ENCODE results near the gene PTCSC3. TPM values are rescaled to one million over a fixed set of nuclear protein-coding genes. Genes with fewer than 3 reads are reported as not detected.

The PTCSC3 gene
- total RNA-seq, 2 donors from 2014 or later = not detected

- TF ChIP-seq POLR2A (IDR thresholded peaks at IDR 0.05) (no peak), POLR2AphosphoS5 (IDR thresholded peaks at IDR 0.05) (no peak), CTCF (IDR thresholded peaks at IDR 0.05) (no peak)
- H3K36me3 ChIP-seq = no peaks in the 10 kb centered on the region
- H3K27me3 ChIP-seq (replicated peaks; ENCODE audit: insufficient read depth) = no peaks in the 10 kb centered on the region
- H3K4me3 ChIP-seq = no peak overlapping the region
- 49% methylated on average over 5 of the region's 5 CpGs for WGBS
- no peaks in the 10 kb centered on the region for H3K4me1 ChIP-seq (replicated peaks)
- no peaks in the 10 kb centered on the region for H3K9me3 ChIP-seq
- H3K27ac ChIP-seq = no peak overlapping the region
- no peak for DNase-seq (ENCODE audit: low spot score)
- intact Hi-C loops (cut with DNase I) = no loop called here
Observed at GRCh38 chr14:36214476-36215216, 38.1 kb upstream of the PTCSC3 start.

GRCh38 chr14:36212987-36213386 is 36.5 kb upstream of the PTCSC3 start:
- intact Hi-C loops (cut with DNase I) = no loop called here
- Histone ChIP-seq H3K27me3 (replicated peaks; ENCODE audit: insufficient read depth) (no peaks in the 10 kb centered on the region), H3K27ac (no peak overlapping the region), H3K36me3 (no peaks in the 10 kb centered on the region), H3K4me1 (replicated peaks) (no peaks in the 10 kb centered on the region), H3K9me3 (no peaks in the 10 kb centered on the region), H3K4me3 (no peak overlapping the region)
- no peak for DNase-seq (ENCODE audit: low spot score)
- WGBS = 94% methylated on average over 3 of the region's 3 CpGs
- TF ChIP-seq CTCF (IDR thresholded peaks at IDR 0.05) (no peak), POLR2A (IDR thresholded peaks at IDR 0.05) (no peak), POLR2AphosphoS5 (IDR thresholded peaks at IDR 0.05) (no peak)

- WGBS = 96% methylated on average over 1 of the region's 1 CpG
- no peak for TF ChIP-seq POLR2A (IDR thresholded peaks at IDR 0.05)
- no peak for TF ChIP-seq CTCF (IDR thresholded peaks at IDR 0.05)
- TF ChIP-seq POLR2AphosphoS5 (IDR thresholded peaks at IDR 0.05) = no peak
- Histone ChIP-seq H3K36me3 (no peaks in the 10 kb centered on the region), H3K27ac (no peak overlapping the region), H3K4me3 (no peak overlapping the region), H3K9me3 (no peaks in the 10 kb centered on the region), H3K27me3 (replicated peaks; ENCODE audit: insufficient read depth) (no peaks in the 10 kb centered on the region), H3K4me1 (replicated peaks) (no peaks in the 10 kb centered on the region)
- DNase-seq (ENCODE audit: low spot score) = no peak
- intact Hi-C loops (cut with DNase I) = no loop called here
Observed at GRCh38 chr14:36212577-36212976, 36.1 kb upstream of the PTCSC3 start.

- DNase-seq (ENCODE audit: low spot score) = peak; percentile 33
- TF ChIP-seq POLR2AphosphoS5 (IDR thresholded peaks at IDR 0.05) (peak; percentile 76), CTCF (IDR thresholded peaks at IDR 0.05) (no peak)
- Histone ChIP-seq H3K27ac (no peak overlapping the region), H3K9me3 (no peaks in the 10 kb centered on the region), H3K4me1 (replicated peaks) (no peaks in the 10 kb centered on the region), H3K4me3 (no peak overlapping the region), H3K27me3 (replicated peaks; ENCODE audit: insufficient read depth) (no peaks in the 10 kb centered on the region), H3K36me3 (no peaks in the 10 kb centered on the region)
- WGBS = 44% methylated on average over 2 of the region's 2 CpGs
- intact Hi-C loops (cut with DNase I) = no loop called here
Observed at GRCh38 chr14:36208690-36209278, 32.3 kb upstream of the PTCSC3 start.

- H3K27me3 ChIP-seq (replicated peaks; ENCODE audit: insufficient read depth) = no peaks in the 10 kb centered on the region
- H3K9me3 ChIP-seq = no peaks in the 10 kb centered on the region
- H3K27ac ChIP-seq = no peak overlapping the region
- intact Hi-C loops (cut with DNase I) = no loop called here
- no peak for TF ChIP-seq POLR2AphosphoS5 (IDR thresholded peaks at IDR 0.05)
- TF ChIP-seq CTCF (IDR thresholded peaks at IDR 0.05) = peak in 3 of 4 experiments; percentile 22 to 48 (median 39)
- H3K36me3 ChIP-seq = no peaks in the 10 kb centered on the region
- no peak for DNase-seq (ENCODE audit: low spot score)
- H3K4me1 ChIP-seq (replicated peaks) = no peaks in the 10 kb centered on the region
- no peak overlapping the region for H3K4me3 ChIP-seq
- WGBS = 92% methylated on average over 1 of the region's 1 CpG
Observed at GRCh38 chr14:36207500-36207899, 31.0 kb upstream of the PTCSC3 start.

All from prostate gland (tissue), 2 donors.